Activated CD8-positive, alpha-beta memory T cell treated with anti-CD3 and anti-CD28 coated beads for 1 hour (primary cell): ENCODE results near the gene LRRC37A3.
"Not testable (repeated sequence)": the region's sequence is repeated elsewhere in the genome, so short reads cannot be mapped to it uniquely, and the experiment has no call there.

Experiments
- DNase-seq, 2 donors: peaks; one replicate each; pipeline ENCODE4 v3.0.0-alpha.2; 2020; ENCODE audit warnings: low read depth in 1 of 2; ENCODE audit errors: extremely low read depth in 1 of 2

LRRC37A3 gene

GRCh38 chr17:64837018-64837761, 82.1 kb downstream of the LRRC37A3 start:
- DNase-seq, result peak; percentile 48 to 69

- DNase-seq, result not testable (repeated sequence)
These were observed 82.7 kb downstream of the LRRC37A3 start for GRCh38 chr17:64836623-64837017.

GRCh38 chr17:64834060-64834459, 85.2 kb downstream of the LRRC37A3 start:
- not testable (repeated sequence) for DNase-seq

GRCh38 chr17:64830631-64831040, 88.6 kb downstream of the LRRC37A3 start:
- DNase-seq, result not testable (repeated sequence)

GRCh38 chr17:64829824-64830630, 89.3 kb downstream of the LRRC37A3 start:
- DNase-seq, result not testable (repeated sequence)

GRCh38 chr17:64829068-64829467, 90.2 kb downstream of the LRRC37A3 start:
- DNase-seq, result not testable (repeated sequence)

- DNase-seq, result not testable (repeated sequence)
These were observed 100.4 kb downstream of the LRRC37A3 start for GRCh38 chr17:64818904-64819303.

- not testable (repeated sequence) for DNase-seq
These were observed 103.5 kb downstream of the LRRC37A3 start for GRCh38 chr17:64815833-64816198.

- not testable (repeated sequence) for DNase-seq
These were observed 104.1 kb downstream of the LRRC37A3 start for GRCh38 chr17:64814993-64815832.

- peak in 1 of 2 donors; percentile 27 for DNase-seq
These were observed 110.9 kb downstream of the LRRC37A3 start for GRCh38 chr17:64808178-64808977.
